ENCODE measurements around the gene ASCL4.

DNA sequence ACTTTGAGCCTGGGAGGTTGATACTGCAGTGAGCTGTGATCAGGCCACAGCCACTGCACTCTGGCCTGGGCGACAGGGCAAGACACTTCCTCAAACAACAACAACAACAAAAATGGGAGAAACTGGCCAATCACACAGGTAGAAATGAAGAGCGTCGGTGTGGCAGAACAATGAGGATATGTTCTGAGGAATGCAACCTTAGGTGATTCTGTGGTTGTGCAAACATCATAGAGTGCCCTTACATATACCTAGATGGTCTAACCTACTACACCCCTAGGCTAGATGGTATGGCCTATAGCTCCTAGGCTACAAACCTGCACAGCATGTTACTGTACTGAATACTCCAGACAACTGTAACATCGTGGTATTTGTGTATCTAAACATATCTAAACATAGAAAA is 9.9 kb upstream of the ASCL4 start:
- TF ChIP-seq, protein P1, sequence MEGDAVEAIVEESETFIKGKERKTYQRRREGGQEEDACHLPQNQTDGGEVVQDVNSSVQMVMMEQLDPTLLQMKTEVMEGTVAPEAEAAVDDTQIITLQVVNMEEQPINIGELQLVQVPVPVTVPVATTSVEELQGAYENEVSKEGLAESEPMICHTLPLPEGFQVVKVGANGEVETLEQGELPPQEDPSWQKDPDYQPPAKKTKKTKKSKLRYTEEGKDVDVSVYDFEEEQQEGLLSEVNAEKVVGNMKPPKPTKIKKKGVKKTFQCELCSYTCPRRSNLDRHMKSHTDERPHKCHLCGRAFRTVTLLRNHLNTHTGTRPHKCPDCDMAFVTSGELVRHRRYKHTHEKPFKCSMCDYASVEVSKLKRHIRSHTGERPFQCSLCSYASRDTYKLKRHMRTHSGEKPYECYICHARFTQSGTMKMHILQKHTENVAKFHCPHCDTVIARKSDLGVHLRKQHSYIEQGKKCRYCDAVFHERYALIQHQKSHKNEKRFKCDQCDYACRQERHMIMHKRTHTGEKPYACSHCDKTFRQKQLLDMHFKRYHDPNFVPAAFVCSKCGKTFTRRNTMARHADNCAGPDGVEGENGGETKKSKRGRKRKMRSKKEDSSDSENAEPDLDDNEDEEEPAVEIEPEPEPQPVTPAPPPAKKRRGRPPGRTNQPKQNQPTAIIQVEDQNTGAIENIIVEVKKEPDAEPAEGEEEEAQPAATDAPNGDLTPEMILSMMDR (IDR thresholded peaks at IDR 0.05), result no peak
- TF ChIP-seq JUND (IDR thresholded peaks at IDR 0.05), result no peak
- no peak for TF ChIP-seq POLR2AphosphoS5 (IDR thresholded peaks at IDR 0.05; ENCODE audit: low read depth, low read length)
- TF ChIP-seq SMC3 (IDR thresholded peaks at IDR 0.05; ENCODE audit: low read depth, low read length), result no peak
